Esophagus squamous epithelium (tissue), 5 donors: ENCODE results near the gene CENPC. TPM values are rescaled to one million over a fixed set of nuclear protein-coding genes. Genes with fewer than 3 reads are reported as not detected.
"Not testable (repeated sequence)": the region's sequence is repeated elsewhere in the genome, so short reads cannot be mapped to it uniquely, and the experiment has no call there.

Source experiments
- DNase-seq: peaks from one replicate; lab custom pipeline; 2025; lab: John Stamatoyannopoulos, UW
- H3K27ac ChIP-seq, 4 donors: fragments of 200-600 bp; sonication (generic); one replicate each; pipeline ENCODE4 v1.5.1; 2016 to 2019; ENCODE audit warnings: mild to moderate bottlenecking in 1 of 4
- H3K27me3 ChIP-seq, 4 donors: fragments of 200-600 bp; sonication (generic); 1 replicate in 3 of 4; 2 replicates in 1 of 4; pipeline versions ENCODE4 v1.5.1 to v1.6.0; 2017 to 2021; ENCODE audit warnings: antibody characterized with exemption in 1 of 4
- H3K36me3 ChIP-seq, 3 donors: fragments of 200-600 bp; sonication (generic); one replicate each; pipeline ENCODE4 v1.5.1; 2016 to 2019
- H3K4me1 ChIP-seq, 3 donors: fragments of 200-600 bp; sonication (generic); one replicate each; pipeline ENCODE4 v1.5.1; 2017 to 2019
- H3K4me3 ChIP-seq, 4 donors: fragments of 200-600 bp; sonication (generic); 1 replicate in 3 of 4; 2 replicates in 1 of 4; pipeline ENCODE4 v1.5.1; 2016 to 2019; ENCODE audit warnings: mild to moderate bottlenecking in 2 of 4, moderate library complexity in 1 of 4
- H3K9me3 ChIP-seq, 3 donors: fragments of 200-600 bp; sonication (generic); one replicate each; pipeline ENCODE4 v1.5.1; 2016 to 2019
- POLR2A ChIP-seq, 4 donors: fragments of 450-650 bp; IDR thresholded peaks; one replicate each; pipeline ENCODE4 v1.6.1; 2017; ENCODE audit warnings: antibody characterized with exemption in 4 of 4, mild to moderate bottlenecking in 4 of 4, moderate library complexity in 3 of 4
- WGBS, 2 donors: methylation state at CpG; one replicate each; pipeline ENCODE4 v1.1.5; 2018; 5-methylcytosine and 5-hydroxymethylcytosine counted together
- intact Hi-C: fragments of 100-400 bp; cut with DNase I; formaldehyde crosslinking; loops from one replicate; pipeline ENCODE4 v1.15.0; 2022
- total RNA-seq, 4 donors: library from RNA; depleted of rRNA; stranded (reverse); fragments of >200 nt; gene quantifications; one replicate each; pipeline ENCODE4 v1.1.0, GENCODE V29; 2016
- TF ChIP-seq, protein P1 (sequence below), 6 experiments: fragments of 450-650 bp in 4 of 6; fragments of 200-600 bp in 2 of 6; sonication (generic) in 2 of 6; IDR thresholded peaks; one replicate each; pipeline ENCODE4 v1.5.1; 2016 to 2019; ENCODE audit warnings: antibody characterized with exemption in 6 of 6, mild to moderate bottlenecking in 4 of 6, moderate library complexity in 4 of 6
- donor health status: DM: yes; HTN: yes; CAD: no.

CENPC gene
- total RNA-seq, 4 donors from 2014 or later: 11.8 to 30.1 (median 16.5) TPM

DNA sequence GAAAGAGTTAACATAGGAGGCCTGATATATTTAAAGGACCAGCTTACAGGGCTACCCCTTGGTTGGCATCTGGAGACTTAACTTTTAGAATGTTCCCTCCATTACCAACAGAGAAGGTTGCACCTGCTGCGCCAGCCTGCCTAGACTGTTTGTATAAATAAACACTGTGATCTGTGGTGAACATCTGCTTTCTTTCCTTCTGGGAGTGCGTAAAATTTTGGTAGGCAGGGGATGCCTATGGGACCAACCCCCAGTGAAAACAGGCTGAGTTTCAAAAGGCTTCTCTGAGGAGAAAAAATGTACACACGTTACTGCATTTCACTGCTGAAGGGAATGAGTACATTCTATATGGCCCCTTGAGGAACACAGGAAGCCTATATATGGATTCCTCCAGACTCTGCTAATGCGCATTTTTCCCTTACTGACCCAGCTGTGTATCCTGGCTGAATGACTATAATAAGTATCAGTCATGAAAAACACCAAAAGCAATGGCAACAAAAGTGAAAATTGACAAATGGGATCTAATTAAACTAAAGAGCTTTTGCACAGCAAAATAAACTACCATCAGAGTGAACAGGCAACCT is 13.8 kb downstream of the CENPC start:
- DNase-seq: no peak
- no peak overlapping the region for H3K27ac ChIP-seq
- H3K27me3 ChIP-seq: no peaks in the 10 kb centered on the region
- H3K36me3 ChIP-seq: peaks cover 0 to 82% (median 0%) of the 10 kb centered on the region in 3 donors
- TF ChIP-seq POLR2A (IDR thresholded peaks at IDR 0.05): no peak
- TF ChIP-seq, protein P1, sequence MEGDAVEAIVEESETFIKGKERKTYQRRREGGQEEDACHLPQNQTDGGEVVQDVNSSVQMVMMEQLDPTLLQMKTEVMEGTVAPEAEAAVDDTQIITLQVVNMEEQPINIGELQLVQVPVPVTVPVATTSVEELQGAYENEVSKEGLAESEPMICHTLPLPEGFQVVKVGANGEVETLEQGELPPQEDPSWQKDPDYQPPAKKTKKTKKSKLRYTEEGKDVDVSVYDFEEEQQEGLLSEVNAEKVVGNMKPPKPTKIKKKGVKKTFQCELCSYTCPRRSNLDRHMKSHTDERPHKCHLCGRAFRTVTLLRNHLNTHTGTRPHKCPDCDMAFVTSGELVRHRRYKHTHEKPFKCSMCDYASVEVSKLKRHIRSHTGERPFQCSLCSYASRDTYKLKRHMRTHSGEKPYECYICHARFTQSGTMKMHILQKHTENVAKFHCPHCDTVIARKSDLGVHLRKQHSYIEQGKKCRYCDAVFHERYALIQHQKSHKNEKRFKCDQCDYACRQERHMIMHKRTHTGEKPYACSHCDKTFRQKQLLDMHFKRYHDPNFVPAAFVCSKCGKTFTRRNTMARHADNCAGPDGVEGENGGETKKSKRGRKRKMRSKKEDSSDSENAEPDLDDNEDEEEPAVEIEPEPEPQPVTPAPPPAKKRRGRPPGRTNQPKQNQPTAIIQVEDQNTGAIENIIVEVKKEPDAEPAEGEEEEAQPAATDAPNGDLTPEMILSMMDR (IDR thresholded peaks at IDR 0.05): no peak
- intact Hi-C loops: no loop called here
- no peaks in the 10 kb centered on the region for H3K4me1 ChIP-seq
- 87 to 94% methylated on average over 4 of the region's 4 CpGs for WGBS, 2 donors
- no peak overlapping the region for H3K4me3 ChIP-seq
- no peaks in the 10 kb centered on the region for H3K9me3 ChIP-seq

DNA sequence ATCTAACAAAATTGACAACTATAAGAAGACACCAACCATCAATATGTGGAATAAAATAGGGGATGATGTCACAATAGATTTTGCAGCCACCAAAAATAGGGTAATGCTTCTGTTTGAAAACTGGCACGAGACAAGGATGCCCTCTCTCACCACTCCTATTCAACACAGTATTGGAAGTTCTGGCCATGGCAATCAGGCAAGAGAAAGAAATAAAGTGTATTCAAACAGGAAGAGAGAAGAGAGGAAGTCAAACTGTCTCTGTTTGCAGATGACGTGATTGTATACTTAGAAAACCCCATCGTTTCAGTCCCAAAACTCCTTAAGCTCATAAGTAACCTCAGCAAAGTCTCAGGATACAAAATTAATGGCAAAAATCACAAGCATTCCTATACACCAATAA is 21.2 kb downstream of the CENPC start:
- H3K4me3 ChIP-seq, intact Hi-C loops, H3K9me3 ChIP-seq, DNase-seq, H3K4me1 ChIP-seq, H3K27ac ChIP-seq, H3K27me3 ChIP-seq: not testable (repeated sequence)
- 64 to 75% methylated on average over 3 of the region's 3 CpGs for WGBS, 2 donors
- H3K36me3 ChIP-seq: peaks cover 0 to 44% (median 0%) of the 10 kb centered on the region in 3 donors

GRCh38 chr4:67522851-67523671 is 22.2 kb downstream of the CENPC start:
- Histone ChIP-seq H3K9me3 (no peaks in the 10 kb centered on the region), H3K27ac (no peak overlapping the region), H3K4me3 (no peak overlapping the region), H3K4me1 (no peaks in the 10 kb centered on the region), H3K36me3 (peaks cover 0 to 43% (median 4%) of the 10 kb centered on the region in 3 donors), H3K27me3 (no peaks in the 10 kb centered on the region)
- TF ChIP-seq, protein P1 (IDR thresholded peaks at IDR 0.05): no peak
- no peak for TF ChIP-seq POLR2A (IDR thresholded peaks at IDR 0.05)
- WGBS, 2 donors: 83 to 87% methylated on average over 10 of the region's 10 CpGs
- intact Hi-C loops: no loop called here
- DNase-seq: no peak

GRCh38 chr4:67522230-67522629 is 23.1 kb downstream of the CENPC start:
- no peaks in the 10 kb centered on the region for H3K9me3 ChIP-seq
- peaks cover 0 to 52% (median 9%) of the 10 kb centered on the region in 3 donors for H3K36me3 ChIP-seq
- DNase-seq: no peak
- H3K4me3 ChIP-seq: no peak overlapping the region
- 72 to 83% methylated on average over 2 of the region's 2 CpGs for WGBS, 2 donors
- no peak overlapping the region for H3K27ac ChIP-seq
- H3K27me3 ChIP-seq: no peaks in the 10 kb centered on the region
- intact Hi-C loops: no loop called here
- H3K4me1 ChIP-seq: no peaks in the 10 kb centered on the region
- TF ChIP-seq POLR2A (IDR thresholded peaks at IDR 0.05): no peak
- TF ChIP-seq, protein P1 (IDR thresholded peaks at IDR 0.05): no peak

- no peaks in the 10 kb centered on the region for H3K9me3 ChIP-seq
- no peaks in the 10 kb centered on the region for H3K4me1 ChIP-seq
- no peak overlapping the region for H3K27ac ChIP-seq
- TF ChIP-seq POLR2A (IDR thresholded peaks at IDR 0.05): no peak
- TF ChIP-seq, protein P1 (IDR thresholded peaks at IDR 0.05): no peak
- intact Hi-C loops: no loop called here
- peaks cover 0 to 59% (median 9%) of the 10 kb centered on the region in 3 donors for H3K36me3 ChIP-seq
- H3K27me3 ChIP-seq: no peaks in the 10 kb centered on the region
- 74 to 80% methylated on average over 1 of the region's 1 CpG for WGBS, 2 donors
- no peak overlapping the region for H3K4me3 ChIP-seq
- DNase-seq: no peak
Measured at GRCh38 chr4:67521506-67521905, 23.8 kb downstream of the CENPC start.
